CD4-positive, alpha-beta T cell treated with Interleukin-12 subunit alpha and Interleukin-12 subunit beta, for 1 hour (primary cell): Measurements from ENCODE around the gene TTPAL.

Experiments used
- DNase-seq: peaks from one replicate; pipeline ENCODE4 v3.0.0-alpha.2; 2020

Gene TTPAL

DNA sequence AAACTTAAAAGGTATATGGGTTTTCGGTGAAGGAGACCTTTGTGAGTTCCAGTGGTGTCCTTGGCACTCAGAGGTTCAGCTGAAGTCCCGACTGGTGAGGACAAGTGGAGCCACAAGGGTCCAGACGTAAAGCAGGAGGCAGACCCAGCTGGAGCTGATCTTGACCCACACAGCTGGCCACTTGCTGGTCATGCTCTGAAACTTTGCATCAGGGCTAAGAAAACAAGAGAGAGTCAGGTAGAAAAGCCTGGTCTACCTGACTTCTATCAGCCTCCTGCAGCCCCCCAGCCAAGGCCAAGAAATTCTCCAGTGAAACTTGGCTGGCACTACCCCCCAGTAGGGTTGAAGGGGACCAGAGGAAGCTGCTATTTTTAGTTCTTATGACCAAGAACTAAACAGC lies 24.5 kb downstream of the TTPAL start:
- DNase-seq, result no peak

DNA sequence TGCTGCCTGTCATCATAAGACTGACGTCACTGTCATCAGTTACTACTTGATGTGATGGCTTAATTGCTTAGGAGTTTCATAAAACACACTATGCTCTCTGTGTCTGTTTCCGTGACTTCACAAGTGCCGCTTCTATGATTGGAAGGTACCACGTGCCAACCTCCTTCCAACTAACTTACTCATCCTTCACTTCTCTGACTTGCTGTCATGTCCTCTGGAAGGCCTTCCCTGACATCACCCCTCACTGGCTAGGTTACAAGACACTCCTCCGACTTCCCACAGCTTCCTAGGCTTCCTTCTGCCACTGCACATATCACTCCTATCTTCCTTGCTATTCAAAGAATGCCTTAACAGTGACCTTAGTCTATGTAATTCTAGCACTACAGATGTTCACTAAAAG lies 25.8 kb downstream of the TTPAL start:
- DNase-seq, result no peak

DNA sequence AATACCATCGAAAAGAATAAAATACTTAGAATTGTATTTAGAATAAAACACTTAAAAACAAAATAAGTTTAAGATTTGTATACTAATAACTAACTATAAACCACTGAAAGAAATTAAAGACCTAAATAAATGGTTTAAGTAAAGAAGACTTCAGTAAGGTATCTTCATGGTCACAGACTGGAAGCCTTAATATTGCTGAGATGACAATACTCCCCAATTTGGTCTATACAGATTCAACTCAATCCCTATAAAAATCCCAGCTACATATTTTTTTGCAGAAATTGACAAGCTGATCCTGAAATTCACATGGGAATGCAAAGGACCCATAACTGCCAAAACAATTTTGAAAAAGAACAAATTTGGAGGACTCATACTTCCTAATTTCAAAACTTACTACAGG lies 27.3 kb downstream of the TTPAL start:
- no peak for DNase-seq

DNA sequence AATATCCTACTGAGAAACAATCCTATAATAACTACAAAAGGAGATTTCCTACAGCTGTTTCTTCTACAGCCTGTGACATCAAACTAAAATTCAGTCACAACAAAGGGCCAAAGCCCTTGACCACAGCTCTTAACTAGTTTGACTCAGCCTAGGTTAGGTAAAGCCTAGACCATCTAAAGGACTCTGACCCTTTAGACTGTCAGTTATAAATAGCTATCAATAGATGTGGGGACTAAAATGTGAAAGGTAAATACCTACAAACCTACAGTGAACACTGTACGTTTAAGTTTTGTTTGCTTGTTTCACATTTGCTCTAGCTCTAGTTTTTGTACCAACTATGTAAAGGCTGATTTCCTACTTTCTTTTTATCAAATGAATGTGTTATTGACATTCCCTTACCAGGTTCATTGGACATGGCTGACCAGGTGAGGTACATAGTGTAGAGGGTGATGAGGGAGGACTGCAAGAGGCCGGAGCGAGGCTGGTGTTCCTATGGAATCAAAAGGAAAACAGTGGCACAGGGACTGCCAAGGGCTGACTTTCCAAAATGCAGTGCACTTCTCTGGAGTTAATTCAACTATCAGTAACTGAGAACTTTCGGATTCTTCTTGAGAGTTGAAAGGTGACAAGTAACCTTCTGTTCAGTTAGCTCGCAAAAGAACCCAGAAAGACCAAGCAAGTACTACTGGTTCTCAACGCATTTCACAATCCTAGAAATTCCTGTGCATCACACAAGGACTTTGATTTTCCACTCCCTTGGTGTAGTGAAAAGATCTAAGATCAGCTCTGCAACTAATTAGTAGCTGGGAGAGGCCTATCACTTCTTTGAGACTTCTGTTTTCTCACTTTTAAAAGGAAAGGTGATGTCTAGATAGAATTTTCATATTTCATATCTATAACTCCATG lies 29.0 kb downstream of the TTPAL start:
- no peak for DNase-seq

DNA sequence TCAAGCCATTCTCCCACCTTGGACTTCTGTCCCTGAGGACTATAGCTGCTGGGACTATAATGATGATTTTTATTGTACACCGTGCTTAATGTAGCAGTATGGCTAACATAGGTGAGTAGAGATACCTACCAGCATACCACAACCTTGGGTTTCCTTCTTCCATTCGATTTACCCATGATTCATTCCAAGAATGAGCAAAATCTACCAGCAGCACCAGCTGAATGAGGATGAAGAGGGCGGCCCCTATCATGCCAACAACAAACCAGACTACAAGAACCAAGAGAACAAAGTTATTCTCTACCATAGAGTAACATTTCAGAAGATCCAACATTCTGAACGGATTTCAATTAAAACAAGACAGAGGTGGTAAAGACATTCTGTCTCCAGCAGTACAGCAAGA lies 34.1 kb downstream of the TTPAL start:
- DNase-seq, result no peak

DNA sequence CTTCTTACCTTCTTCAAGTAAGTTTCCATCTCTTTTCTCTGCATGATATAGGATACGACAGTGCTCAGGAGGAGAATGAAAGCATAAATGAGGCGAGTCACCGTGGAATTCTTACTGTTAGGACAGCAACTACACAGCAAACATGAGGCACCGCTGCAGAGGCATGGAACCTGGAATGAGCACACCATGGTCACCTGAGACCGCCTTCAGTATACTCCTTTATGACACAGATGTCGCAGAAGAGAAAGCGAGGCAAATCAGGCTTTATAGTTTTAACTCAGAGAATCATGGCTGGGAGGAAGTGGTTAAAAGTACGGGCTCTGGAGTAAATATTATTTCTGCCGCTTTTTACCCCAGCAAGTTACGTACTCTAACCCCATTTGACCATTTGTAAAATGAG lies 38.2 kb downstream of the TTPAL start:
- no peak for DNase-seq

DNA sequence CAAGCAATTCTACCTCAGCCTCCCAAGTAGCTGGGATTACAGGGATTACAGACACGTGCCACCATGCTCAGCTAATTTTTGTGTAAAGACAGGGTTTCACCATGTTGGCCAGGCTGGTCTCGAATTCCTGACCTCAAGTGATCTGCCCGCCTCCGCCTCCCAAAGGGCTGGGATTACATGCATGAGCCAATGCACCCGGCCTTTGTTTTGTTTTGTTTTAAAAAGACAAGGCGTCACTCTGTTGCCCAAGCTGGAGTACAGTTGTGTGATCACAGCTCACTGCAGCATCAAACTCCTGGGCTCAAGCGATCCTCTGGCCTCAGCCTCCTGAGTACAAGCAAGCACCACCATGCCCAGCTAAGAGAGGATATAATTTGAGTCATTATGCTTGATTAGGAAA lies 40.8 kb downstream of the TTPAL start:
- no peak for DNase-seq

DNA sequence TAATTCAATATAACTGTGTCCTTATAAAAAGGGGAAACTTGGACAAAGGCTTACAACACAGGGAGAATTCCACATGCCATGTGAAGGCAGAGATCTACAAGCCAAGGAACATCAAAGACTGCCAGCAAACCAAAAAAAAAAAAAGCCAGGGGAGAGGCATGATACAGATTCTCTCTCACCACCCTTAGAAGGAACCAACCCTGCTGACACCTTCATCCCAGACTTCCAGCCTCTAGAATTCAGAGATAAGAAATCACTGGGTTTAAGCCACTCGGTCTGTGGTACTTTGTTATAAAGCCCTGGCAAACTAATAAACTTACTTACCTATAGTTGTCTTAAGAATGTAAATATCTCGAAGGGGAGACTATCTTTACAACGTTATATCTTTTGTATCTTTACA lies 41.8 kb downstream of the TTPAL start:
- no peak for DNase-seq

DNA sequence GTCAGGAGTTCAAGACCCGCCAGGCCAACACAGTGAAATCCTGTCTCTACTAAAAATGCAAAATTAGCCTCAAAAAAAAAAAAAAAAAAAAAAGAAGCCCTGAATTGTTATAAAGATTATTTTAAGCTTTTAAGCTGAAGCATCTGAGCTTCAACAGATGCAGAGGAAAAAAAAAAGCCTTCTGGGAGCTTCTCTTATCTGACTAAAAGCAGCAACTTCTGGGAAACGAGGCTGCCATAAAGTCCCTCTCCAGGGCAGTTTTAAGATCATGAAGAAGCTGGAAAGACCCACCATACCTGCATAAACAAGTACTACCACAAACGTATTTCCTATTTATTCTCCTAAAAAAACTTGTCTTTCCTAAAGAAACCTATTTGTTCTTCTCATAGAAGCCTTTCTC lies 42.6 kb downstream of the TTPAL start:
- DNase-seq, result no peak

DNA sequence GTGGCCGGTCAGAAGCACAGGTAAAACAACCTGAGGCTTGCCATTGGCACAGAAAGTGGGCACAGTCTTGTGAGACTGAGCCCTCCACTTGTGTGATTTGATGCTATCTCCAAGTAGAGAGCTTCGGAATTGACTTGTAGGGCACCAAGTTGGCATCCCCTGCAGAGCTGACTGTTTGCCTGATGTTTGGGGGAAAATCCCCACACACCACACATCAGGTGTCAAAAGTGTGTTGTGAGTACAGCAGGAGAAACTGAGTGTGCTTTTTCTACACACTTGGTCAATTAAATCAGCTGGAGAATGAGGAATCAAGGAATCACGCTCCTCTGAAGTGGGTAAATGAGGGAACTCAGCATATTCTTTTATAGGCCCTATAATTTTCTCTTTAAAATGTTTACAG lies 45.2 kb downstream of the TTPAL start:
- DNase-seq, result peak; percentile 31

DNA sequence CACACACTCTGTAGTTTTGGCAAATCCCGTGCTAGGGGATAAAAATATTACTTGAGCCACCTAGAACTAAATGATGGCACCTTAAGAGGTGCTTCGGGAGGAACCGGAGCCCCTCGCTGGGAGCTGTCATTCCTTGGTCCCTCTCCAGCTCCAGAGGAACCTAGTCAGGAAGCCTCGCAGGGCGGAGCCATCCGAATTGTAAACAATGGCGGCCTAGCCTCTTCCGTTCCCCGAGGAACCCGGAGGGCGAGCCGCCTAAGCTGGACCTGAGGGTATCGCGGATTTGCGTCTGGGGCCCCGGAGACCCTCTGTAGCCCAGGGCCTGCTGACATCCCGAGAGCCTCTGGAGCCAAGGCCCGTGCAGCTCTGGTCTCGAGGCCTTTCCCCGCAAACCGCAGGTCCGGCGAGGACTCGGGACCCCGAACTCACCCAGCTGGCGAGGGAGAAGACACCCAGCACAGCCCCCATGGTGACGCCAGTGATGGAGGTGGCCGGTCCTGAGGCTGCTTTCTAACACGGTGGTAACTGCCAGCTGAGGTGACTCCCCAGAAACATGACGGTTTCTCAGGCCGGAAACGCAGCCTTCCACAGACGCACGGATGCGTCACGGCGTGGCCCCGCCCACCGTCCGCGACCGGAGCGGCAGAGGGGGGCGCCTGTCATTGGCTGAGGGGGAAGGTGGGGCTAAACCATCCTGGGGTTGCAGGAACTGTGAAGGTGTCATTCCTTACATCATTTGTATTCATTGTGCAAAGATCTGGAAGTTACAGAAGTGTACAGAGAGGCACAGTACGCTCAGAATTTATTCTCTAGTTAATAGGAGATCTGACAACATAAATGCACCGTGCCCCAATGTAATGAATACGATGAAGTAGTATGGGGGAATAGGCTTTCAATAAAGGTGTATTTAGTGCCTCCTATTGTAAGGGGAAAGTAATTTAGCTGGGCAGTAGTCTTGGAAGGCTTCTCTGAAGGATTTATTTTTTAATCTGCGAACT lies 46.1 kb downstream of the TTPAL start, which contains the start of gene SERINC3:
Gene SERINC3 (minus strand): TSS at position 587 of the 998 bp plus-strand sequence. CDS start 119 bp downstream, at position 468.
- peak; percentile 96 for DNase-seq

DNA sequence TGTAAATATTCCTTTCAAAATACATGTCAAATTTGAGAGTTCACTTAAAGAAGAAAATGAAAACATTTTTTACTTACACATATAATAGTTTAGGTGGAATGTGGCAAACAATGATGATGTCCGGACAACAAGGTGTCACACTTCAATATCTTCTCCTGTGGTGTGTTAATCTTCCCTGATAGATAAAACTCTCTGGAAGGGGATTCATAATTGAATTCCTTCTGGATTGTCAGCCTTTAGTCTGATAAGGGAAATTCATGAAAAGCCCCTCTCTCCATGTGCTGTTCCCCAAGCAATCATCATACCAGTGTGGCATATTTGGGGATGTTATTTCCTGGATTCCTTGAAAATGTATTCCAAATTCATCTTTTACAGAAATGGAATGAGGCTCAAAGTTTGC lies 47.2 kb downstream of the TTPAL start:
- no peak for DNase-seq

DNA sequence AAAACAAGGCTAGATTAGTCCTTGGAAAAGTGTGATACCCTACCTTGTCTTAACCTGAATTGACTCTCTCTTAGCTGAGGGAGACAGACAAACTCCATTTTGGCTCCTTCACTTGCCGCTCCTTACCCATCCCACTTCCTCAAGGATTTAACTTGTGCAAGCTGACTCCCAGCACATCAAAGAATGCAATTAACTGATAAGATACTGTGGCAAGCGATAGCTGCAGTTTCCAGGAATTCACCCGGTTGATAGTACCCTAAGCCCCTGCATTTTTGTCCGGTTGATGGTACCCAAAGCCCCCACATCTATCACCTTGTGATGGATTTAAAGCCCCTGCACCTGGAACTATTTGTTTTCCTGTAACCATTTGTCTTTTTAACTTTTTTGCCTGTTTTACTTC lies 48.1 kb downstream of the TTPAL start:
- no peak for DNase-seq

DNA sequence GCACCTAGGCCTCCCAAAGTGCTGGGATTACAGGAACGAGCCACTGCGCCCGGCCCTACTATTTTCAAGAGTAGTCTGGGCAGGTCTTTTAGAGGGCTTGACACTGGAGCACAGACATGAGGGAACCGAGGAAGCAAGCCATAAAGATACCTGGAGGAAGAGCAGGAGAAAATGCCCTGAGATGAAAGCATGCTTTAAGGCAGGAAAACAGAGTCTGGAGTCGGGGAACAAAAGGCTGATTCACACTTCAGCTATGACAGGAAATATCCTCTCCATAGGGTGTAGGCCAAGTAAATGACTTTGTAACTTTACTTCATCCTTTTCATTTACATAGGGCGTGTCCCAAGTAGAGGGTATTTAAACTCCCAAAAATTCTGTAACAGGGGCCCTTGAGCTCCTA lies 50.5 kb downstream of the TTPAL start:
- DNase-seq, result no peak

DNA sequence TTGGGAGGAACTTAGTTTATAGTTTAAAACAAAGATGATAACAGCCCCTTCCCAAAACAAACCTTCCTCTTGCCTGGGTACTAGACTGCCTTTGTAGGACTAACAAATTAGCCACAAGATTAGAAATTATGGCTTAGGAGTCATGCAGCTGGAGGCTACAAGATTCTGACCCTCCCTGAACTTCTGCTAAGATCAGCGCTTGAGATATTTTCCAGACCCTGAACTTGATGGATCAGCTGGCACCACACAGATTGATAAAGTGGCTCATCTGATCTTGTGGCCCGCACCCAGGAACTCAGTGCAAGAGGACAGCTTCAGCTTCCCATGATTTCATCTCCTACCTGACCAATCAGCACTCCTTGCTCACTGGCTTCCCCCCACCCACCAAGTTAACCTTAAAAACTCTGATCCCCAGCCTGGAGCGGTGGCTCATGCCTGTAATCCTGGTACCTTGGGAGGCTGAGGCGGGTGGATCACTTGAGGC lies 52.1 kb downstream of the TTPAL start:
- no peak for DNase-seq

DNA sequence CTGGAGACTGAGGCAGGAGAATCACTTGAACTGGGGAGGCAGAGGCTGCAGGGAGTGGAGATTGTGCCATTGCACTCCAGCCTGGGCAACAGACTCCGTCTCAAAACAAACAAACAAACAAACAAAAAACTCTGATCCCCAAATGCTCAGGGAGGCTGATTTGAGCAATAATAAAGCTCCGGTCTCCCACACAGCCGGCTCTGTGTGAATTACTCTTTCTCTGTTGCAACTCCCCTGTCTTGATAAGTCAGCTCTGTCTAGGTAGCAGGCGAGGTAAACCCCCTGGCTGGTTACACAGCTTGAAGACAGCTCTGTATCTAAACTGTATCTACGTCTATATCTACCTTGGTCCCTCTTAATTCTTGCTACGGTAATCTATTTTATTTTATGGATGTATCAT lies 52.6 kb downstream of the TTPAL start:
- no peak for DNase-seq

DNA sequence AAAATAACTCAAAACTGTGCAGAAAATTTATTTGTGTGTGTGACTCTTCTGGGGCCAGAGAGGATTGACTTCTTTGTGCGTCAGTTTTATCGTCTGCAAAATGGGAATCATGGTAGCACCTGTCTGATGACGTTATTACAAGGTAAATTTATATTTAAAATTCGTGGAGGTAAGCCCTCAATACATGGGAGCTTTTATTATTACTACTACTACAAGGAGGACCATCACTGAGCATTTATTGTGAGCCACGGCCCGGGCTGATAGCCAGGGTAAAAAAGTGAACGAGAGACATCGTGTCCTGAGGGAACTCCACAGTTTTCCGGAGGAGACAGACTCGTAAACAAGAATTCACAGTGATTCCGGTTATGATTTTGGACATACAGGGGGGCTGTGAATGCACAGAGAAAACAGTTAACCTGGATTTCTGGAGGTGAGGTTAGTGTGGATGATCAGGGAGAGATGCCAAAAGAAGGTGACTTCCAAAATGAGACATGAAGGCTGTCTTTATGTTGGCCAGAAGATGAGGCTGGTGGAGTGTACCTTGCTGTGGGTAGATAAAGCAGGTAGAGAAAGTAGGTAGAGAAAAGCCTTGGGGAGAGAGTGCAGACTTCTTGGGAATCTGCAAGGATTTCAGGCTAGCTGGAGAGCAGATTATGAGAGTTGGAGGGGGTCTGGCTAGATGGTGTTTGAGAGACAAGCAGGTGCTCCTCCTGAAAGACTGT lies 56.7 kb downstream of the TTPAL start:
- no peak for DNase-seq

DNA sequence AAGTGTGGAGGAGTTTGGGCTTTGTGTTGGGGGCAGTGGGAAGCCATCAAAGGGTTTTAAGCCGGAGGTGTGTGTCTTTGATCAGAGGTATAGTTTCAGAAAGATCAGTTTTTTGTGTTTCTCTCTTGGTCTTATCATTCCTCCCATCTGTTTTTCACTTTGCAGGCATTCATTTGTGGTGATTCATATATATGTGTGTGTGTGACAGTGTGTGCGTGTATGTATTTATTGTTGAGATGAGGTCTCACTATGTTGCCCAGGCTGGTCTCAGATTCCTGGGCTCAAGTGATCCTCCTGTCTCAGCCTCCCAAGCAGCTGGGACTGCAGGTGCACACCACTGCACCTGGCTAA lies 57.3 kb downstream of the TTPAL start:
- DNase-seq, result peak; percentile 23

DNA sequence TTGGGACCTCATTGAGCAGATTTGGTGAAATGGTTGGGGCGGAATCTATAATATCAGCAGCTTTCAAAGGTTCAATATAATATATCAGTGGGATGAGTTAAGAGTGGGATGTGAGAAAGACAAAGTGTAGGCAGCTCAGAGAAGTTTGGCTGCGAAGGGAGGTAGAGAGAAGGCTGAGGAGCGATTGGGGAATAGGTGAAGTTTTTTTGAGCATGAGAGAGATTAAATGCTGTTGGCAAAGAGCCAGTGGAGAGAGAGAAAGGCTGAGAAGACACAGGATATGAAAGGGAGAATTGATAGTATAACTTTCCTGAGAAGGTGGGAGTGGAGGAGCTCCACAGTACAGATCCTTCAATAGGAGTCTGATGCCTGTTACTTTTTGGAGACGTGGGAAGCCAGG lies 58.3 kb downstream of the TTPAL start:
- DNase-seq, result no peak

DNA sequence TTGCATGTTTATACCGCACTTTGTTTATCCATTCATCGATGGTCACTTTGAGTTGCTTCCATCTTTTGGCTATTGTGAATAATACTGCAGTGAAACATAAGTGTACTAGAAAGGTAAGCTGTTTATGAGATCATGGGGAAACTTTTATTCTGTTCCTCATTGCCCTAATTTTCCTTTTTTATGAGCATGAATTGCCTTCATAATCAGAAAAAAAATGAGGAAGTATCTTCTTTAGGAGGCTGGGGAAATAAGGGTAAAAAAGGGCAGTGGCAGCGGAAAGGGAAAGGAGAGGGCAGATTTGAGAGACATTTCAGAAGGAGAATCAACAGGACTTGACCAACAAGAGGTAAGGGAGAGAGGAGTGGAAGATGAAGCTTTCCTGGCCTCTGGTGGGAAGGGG lies 60.5 kb downstream of the TTPAL start:
- no peak for DNase-seq

DNA sequence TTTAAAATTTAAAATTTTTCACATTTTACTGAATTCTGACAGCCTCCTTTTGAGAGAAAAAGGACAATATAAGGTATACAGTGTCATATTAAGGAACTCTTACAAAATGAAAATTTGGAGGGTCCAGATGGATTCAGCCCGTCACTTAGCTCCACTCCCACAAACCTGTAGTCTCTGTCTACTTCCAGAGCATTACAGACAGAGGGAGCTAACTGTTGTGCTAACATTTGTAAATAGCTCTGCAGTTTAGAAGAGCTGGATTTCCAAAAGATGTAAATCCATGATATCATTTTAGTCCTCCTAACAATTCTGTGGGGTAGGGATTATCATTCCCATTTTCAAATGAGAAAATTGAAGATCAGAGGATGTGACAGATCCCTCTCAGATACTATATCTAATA lies 62.3 kb downstream of the TTPAL start:
- DNase-seq, result no peak

DNA sequence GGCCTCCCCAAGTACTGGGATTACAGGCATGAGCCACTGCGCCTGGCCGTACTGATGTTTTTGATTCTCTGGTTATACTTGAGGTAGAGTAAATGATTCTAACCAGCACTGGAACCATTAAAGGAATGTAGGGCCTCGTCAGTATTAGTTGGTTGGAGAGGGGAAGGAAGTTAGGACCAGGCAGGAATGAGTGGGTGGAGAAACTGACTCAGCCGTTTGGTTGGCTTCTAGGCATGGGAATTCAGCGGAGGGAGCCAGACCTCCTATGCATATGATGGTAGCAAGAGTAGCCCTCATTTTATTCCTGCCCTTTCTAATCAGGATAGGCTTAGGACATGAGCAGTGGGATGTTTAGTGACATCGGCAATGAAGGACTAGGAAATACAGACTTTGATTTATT lies 65.2 kb downstream of the TTPAL start:
- DNase-seq, result no peak

DNA sequence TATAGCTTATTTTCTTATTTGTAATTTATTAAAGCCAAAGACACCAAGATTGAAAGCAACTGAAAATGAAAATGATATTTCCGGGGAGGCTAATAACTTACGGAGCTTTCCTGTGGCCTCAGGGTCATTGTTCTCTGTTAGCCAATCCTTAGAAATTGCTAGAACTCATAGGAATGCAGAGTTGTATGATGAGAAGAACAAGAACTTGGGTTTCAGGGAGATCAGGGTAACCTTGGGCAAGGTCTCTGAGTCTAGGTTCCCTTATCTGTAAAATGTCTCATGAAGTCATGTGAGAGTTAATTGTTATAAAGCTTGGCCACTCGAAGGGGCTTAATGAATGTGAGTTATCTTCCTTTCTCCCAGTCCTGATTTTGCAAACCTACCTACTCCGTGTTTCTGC lies 66.3 kb downstream of the TTPAL start:
- DNase-seq, result no peak
